IMR-90 (cell line): ENCODE results near the gene MLKL. TPM values are rescaled to one million over a fixed set of nuclear protein-coding genes. Genes with fewer than 3 reads are reported as not detected.

Experiments used
- ATAC-seq: fragments of 200-7000 bp; cut with Tn5 transposase; 2 replicates; pipeline ENCODE4 v1.9.1; 2020; ENCODE audit warnings: low read depth, mild to moderate bottlenecking, moderate library complexity
- BruUV-seq: library from RNA; stranded (reverse); fragments of 400-500 nt; replicated peaks from 2 replicates; lab custom pipeline; 2021; lab: Mats Ljungman, UMichigan
- CTCF ChIA-PET: fragments of 300-600 bp; formaldehyde crosslinking; extraction: SDS; loops from one replicate; lab custom pipeline; 2021; ENCODE audit warnings: antibody characterized with exemption; lab: Yijun Ruan, JAX
- POLR2A ChIA-PET: fragments of 300-600 bp; sonication (Branson Sonifier 250); formaldehyde crosslinking; loops from one replicate; lab custom pipeline; 2022; ENCODE audit warnings: antibody characterized with exemption; ENCODE audit not compliant: unreplicated experiment; lab: Charles Lee
- DNase-seq: peaks from one replicate; pipeline ENCODE4 v3.0.0; 2013
- H2AFZ ChIP-seq: replicated peaks from 2 replicates; pipeline ENCODE3; 2013; ENCODE audit warnings: low read length, mild to moderate bottlenecking; ENCODE audit not compliant: poor library complexity
- H2AK5ac ChIP-seq: 2 replicates; pipeline ENCODE4 v1.6.1; 2013; ENCODE audit warnings: low read depth, low read length, inconsistent platforms
- H2AK9ac ChIP-seq: replicated peaks from 2 replicates; pipeline ENCODE3; 2013; ENCODE audit warnings: mild to moderate bottlenecking, low read depth, low read length, moderate library complexity; ENCODE audit not compliant: poor library complexity
- H2BK120ac ChIP-seq: 2 replicates; pipeline ENCODE4 v1.6.1; 2013; ENCODE audit warnings: low read depth, low read length, inconsistent platforms
- H2BK15ac ChIP-seq: 3 replicates; pipeline ENCODE4 v1.6.1; 2013; ENCODE audit warnings: low read depth, low read length, inconsistent platforms
- H2BK20ac ChIP-seq: 2 replicates; pipeline ENCODE4 v1.6.1; 2013; ENCODE audit warnings: low read depth, mild to moderate bottlenecking, inconsistent platforms, low read length, moderate library complexity
- H2BK5ac ChIP-seq: 2 replicates; pipeline ENCODE4 v1.6.1; 2013; ENCODE audit warnings: mild to moderate bottlenecking, low read depth, low read length, inconsistent platforms; ENCODE audit not compliant: poor library complexity, severe bottlenecking
- H3K14ac ChIP-seq: replicated peaks from 2 replicates; pipeline ENCODE4 v1.6.1; 2013; ENCODE audit warnings: low read depth, low read length, inconsistent platforms
- H3K18ac ChIP-seq: 2 replicates; pipeline ENCODE4 v1.6.1; 2013; ENCODE audit warnings: low read depth, low read length, control low read depth
- H3K23ac ChIP-seq: 2 replicates; pipeline ENCODE4 v1.6.1; 2013; ENCODE audit warnings: low read depth, low read length, inconsistent platforms
- H3K27ac ChIP-seq: 2 replicates; pipeline ENCODE4 v1.5.1; 2013; ENCODE audit warnings: mild to moderate bottlenecking, control low read depth, low read length; ENCODE audit not compliant: insufficient read depth
- H3K27me3 ChIP-seq: 2 replicates; pipeline ENCODE4 v1.6.1; 2013; ENCODE audit warnings: low read length; ENCODE audit not compliant: control insufficient read depth, insufficient read depth
- H3K36me3 ChIP-seq: 2 replicates; pipeline ENCODE4 v1.6.1; 2013; ENCODE audit warnings: low read length, mixed read lengths; ENCODE audit not compliant: control insufficient read depth, insufficient read depth
- H3K4ac ChIP-seq: 2 replicates; pipeline ENCODE4 v1.6.1; 2013; ENCODE audit warnings: low read depth, low read length, inconsistent platforms
- H3K4me1 ChIP-seq: 2 replicates; pipeline ENCODE4 v1.6.1; 2013; ENCODE audit warnings: low read length, mixed read lengths; ENCODE audit not compliant: control insufficient read depth, insufficient read depth
- H3K4me2 ChIP-seq: 2 replicates; pipeline ENCODE4 v1.6.1; 2013; ENCODE audit warnings: low read depth, mild to moderate bottlenecking, control low read depth, low read length, moderate library complexity
- H3K4me3 ChIP-seq: 2 replicates; pipeline ENCODE4 v1.5.1; 2013; ENCODE audit warnings: low read depth, mild to moderate bottlenecking, control low read depth, low read length, moderate library complexity; ENCODE audit not compliant: insufficient read depth
- H3K56ac ChIP-seq: 2 replicates; pipeline ENCODE4 v1.6.1; 2013; ENCODE audit warnings: low read length, inconsistent platforms; ENCODE audit not compliant: insufficient read depth; ENCODE audit errors: extremely low read depth
- H3K79me1 ChIP-seq, 2 experiments: 2 replicates each; pipeline ENCODE4 v1.6.1; 2013; ENCODE audit warnings: low read length in 2 of 2, inconsistent platforms in 1 of 2, low read depth in 1 of 2
- H3K9ac ChIP-seq: 2 replicates; pipeline ENCODE4 v1.6.1; 2013; ENCODE audit warnings: low read depth, low read length, control low read depth
- H3K9me1 ChIP-seq: 2 replicates; pipeline ENCODE4 v1.6.1; 2013; ENCODE audit warnings: low read length, inconsistent platforms; ENCODE audit not compliant: insufficient read depth
- H3K9me3 ChIP-seq: 2 replicates; pipeline ENCODE4 v1.6.1; 2013; ENCODE audit warnings: low read length; ENCODE audit not compliant: control insufficient read depth, insufficient read depth
- H4K20me1 ChIP-seq: 2 replicates; pipeline ENCODE4 v1.6.1; 2013; ENCODE audit warnings: low read length, inconsistent platforms; ENCODE audit not compliant: insufficient read depth
- H4K5ac ChIP-seq: 2 replicates; pipeline ENCODE4 v1.6.1; 2013; ENCODE audit warnings: mild to moderate bottlenecking, low read depth, low read length, control low read depth
- H4K8ac ChIP-seq, 2 experiments: 2 replicates each; pipeline ENCODE4 v1.6.1; 2013; ENCODE audit warnings: low read depth in 2 of 2, low read length in 2 of 2, control low read depth in 1 of 2, inconsistent platforms in 1 of 2
- H4K91ac ChIP-seq: 2 replicates; pipeline ENCODE4 v1.6.1; 2013; ENCODE audit warnings: low read depth, low read length, inconsistent platforms; ENCODE audit not compliant: insufficient read depth
- BHLHE40 ChIP-seq: fragments of 150-350 bp; IDR thresholded peaks from 2 replicates; pipeline ENCODE4 v1.6.1; 2016; ENCODE audit warnings: mild to moderate bottlenecking, low read depth, low read length
- MXI1 ChIP-seq: IDR thresholded peaks from 2 replicates; pipeline ENCODE4 v1.6.1; 2012; ENCODE audit warnings: low read depth, mild to moderate bottlenecking, low read length, moderate library complexity, borderline replicate concordance
- SMC3 ChIP-seq: fragments of 150-350 bp; IDR thresholded peaks from 2 replicates; pipeline ENCODE4 v1.6.1; 2016; ENCODE audit warnings: low read depth, mild to moderate bottlenecking, antibody characterized with exemption, low read length, moderate library complexity
- WGBS, 2 experiments: methylation state at CpG; one replicate each; pipeline versions ENCODE4 v1.1.5 to v1.1.7; 2013; ENCODE audit warnings: missing lambda C conversion rate in 2 of 2; ENCODE audit not compliant: insufficient read length in 1 of 2; ENCODE audit errors: extremely low coverage in 2 of 2; 5-methylcytosine and 5-hydroxymethylcytosine counted together
- dilution Hi-C: fragments of 300-500 bp; cut with HindIII; formaldehyde crosslinking; loops from one replicate; pipeline ENCODE4 v1.14.3; 2018; ENCODE audit warnings: low sequenced_read_pairs; ENCODE audit not compliant: unreplicated experiment
- in situ Hi-C: fragments of 300-500 bp; cut with MboI; formaldehyde crosslinking; loops from 3 replicates; pipeline ENCODE4 v1.14.3; 2019; ENCODE audit warnings: low sequenced_read_pairs, inconsistent platforms, mixed read lengths
- intact Hi-C: fragments of 100-400 bp; cut with micrococcal nuclease; formaldehyde crosslinking; loops from 2 replicates; pipeline ENCODE4 v1.10.0; 2022
- polyA plus RNA-seq, 3 experiments: library from polyadenylated mRNA; depleted of rRNA; stranded (reverse); fragments of >200 nt; gene quantifications; 2 replicates each; pipeline ENCODE4 v1.2.3, GENCODE V29; 2012; ENCODE audit warnings: low replicate concordance in 1 of 3
- total RNA-seq: library from RNA; depleted of rRNA; stranded (reverse); fragments of >200 nt; gene quantifications from 2 replicates; pipeline ENCODE4 v1.2.3, GENCODE V29; 2012
- TF ChIP-seq, protein P1 (sequence below): fragments of 150-350 bp; IDR thresholded peaks from 2 replicates; pipeline ENCODE4 v1.6.1; 2016; ENCODE audit warnings: low read depth, mild to moderate bottlenecking, low read length, moderate library complexity, borderline replicate concordance

Gene MLKL
- total and polyA plus RNA-seq, 2 of the 4 experiments (the other 2 are of a cell fraction), result 3.6 to 4.5 TPM

DNA sequence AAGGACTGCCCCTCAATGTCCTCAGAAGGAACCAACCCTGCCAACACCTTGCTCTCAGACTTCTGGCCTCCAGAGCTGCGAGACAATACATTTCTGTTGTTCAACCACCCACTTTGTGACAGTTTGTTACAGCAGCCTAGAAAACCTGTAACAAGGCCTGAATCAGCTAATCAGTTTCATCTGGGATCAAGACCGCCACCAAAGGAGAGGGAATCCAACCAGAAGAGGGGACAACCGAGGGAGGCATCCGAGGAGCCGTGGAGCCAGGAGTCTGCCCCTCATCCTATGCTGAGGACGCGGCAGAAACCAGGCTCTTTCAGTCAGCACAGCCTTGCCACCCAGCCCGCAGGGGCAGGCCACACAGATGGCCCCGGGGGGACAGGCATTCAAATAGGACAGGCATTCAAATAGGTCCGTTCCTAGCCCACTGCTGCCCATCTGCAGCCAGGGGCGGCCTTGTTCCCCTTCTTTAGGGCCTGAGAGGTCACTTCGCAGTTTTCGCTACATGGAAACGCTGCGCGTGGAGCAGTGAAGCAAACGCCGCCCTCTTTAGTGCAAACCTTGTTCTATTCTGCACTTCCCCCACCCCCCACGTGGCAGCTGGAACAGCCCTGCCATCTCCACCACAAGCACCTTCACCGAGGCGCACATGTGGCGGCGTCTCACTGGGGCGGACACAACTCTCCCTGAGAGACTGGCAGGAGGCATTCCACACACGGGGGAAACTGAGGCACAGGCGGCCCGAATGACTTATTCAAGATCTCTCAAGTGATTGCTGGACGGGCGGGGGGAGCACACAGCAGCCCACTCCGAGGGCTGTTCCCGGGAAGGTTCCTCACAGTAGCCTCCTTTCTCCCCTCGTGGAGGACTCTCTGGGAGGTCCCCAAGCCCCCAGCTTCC lies 47.3 kb upstream of the MLKL start:
- H3K36me3 ChIP-seq, result no peaks in the 10 kb centered on the region
- H3K79me1 ChIP-seq, result no peaks in the 10 kb centered on the region
- no peak overlapping the region for H3K4ac ChIP-seq
- H3K4me1 ChIP-seq, result peaks cover 9% of the 10 kb centered on the region
- H3K56ac ChIP-seq, result no peak overlapping the region
- 84% methylated on average over 23 of the region's 32 CpGs; no CpG with 5 or more reads in 1 of the 2 experiments for WGBS, 2 experiments
- no peak overlapping the region for H3K27ac ChIP-seq
- TF ChIP-seq MXI1 (no peak), SMC3 (no peak), BHLHE40 (no peak)
- TF ChIP-seq, protein P1, sequence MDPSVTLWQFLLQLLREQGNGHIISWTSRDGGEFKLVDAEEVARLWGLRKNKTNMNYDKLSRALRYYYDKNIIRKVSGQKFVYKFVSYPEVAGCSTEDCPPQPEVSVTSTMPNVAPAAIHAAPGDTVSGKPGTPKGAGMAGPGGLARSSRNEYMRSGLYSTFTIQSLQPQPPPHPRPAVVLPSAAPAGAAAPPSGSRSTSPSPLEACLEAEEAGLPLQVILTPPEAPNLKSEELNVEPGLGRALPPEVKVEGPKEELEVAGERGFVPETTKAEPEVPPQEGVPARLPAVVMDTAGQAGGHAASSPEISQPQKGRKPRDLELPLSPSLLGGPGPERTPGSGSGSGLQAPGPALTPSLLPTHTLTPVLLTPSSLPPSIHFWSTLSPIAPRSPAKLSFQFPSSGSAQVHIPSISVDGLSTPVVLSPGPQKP, result no peak
- H2BK15ac ChIP-seq, result no peak overlapping the region
- BruUV-seq, result no TSS peak
- intact Hi-C loops, result no loop called here
- H2AK9ac ChIP-seq, result no peak overlapping the region
- dilution Hi-C loops, result no loop called here
- no peak overlapping the region for H3K14ac ChIP-seq
- no peak overlapping the region for H4K91ac ChIP-seq
- H3K4me2 ChIP-seq, result no peak overlapping the region
- H3K4me3 ChIP-seq, result no peak overlapping the region
- no peak overlapping the region for H2BK120ac ChIP-seq
- no peaks in the 10 kb centered on the region for H4K20me1 ChIP-seq
- no peak overlapping the region for H4K5ac ChIP-seq
- POLR2A ChIA-PET, result no interaction called here
- no peaks in the 10 kb centered on the region for H3K9me3 ChIP-seq
- in situ Hi-C loops, result no loop called here
- no peak for ATAC-seq
- H2BK20ac ChIP-seq, result no peak overlapping the region
- CTCF ChIA-PET, result no interaction called here
- no peak for DNase-seq
- H3K9me1 ChIP-seq, result peaks cover 4% of the 10 kb centered on the region; the same call in 1 of the 2 replicates
- H3K9ac ChIP-seq, result no peak overlapping the region
- H2AFZ ChIP-seq, result no peak overlapping the region
- H2BK5ac ChIP-seq, result no peak overlapping the region
- no peak overlapping the region for H4K8ac ChIP-seq
- peaks cover 1% of the 10 kb centered on the region; the same call in 1 of the 2 replicates for H3K27me3 ChIP-seq
- no peak overlapping the region for H3K18ac ChIP-seq
- no peak overlapping the region for H3K23ac ChIP-seq
- no peak overlapping the region for H2AK5ac ChIP-seq
